Measurements from ENCODE around the gene LRP5. TPM values are rescaled to one million over a fixed set of nuclear protein-coding genes. Genes with fewer than 3 reads are reported as not detected.

The LRP5 gene
- total RNA-seq, 2 experiments from 2014 or later: 10.2 to 10.7 TPM

GRCh38 chr11:68300076-68300830, 12.1 kb upstream of the LRP5 start:
- POLR2A ChIA-PET: no interaction called here
- CTCF ChIA-PET: interaction anchor here (0.7 to 7.8 kb wide), 2 partner anchors 29 to 42 kb away, joined by 3 to 109 read pairs; no protein-coding TSS in a partner anchor

- ChIA-PET POLR2A (no interaction called here), CTCF (interaction anchor here (7.8 kb wide), 1 partner anchor 44 kb away, joined by 109 read pairs; no protein-coding TSS in a partner anchor)
These were observed 10.1 kb upstream of the LRP5 start for GRCh38 chr11:68302256-68302655.

GRCh38 chr11:68302670-68303069, 9.7 kb upstream of the LRP5 start:
- ChIA-PET CTCF (interaction anchor here (7.8 kb wide), 1 partner anchor 44 kb away, joined by 109 read pairs; no protein-coding TSS in a partner anchor), POLR2A (no interaction called here)

- ChIA-PET CTCF (no interaction called here), POLR2A (no interaction called here)
These were observed 9.3 kb upstream of the LRP5 start for GRCh38 chr11:68303083-68303482.

- ChIA-PET POLR2A (no interaction called here), CTCF (no interaction called here)
These were observed 8.2 kb upstream of the LRP5 start for GRCh38 chr11:68303982-68304780.

GRCh38 chr11:68306636-68307035, 5.8 kb upstream of the LRP5 start:
- ChIA-PET POLR2A (no interaction called here), CTCF (interaction anchor here (0.5 to 1.2 kb wide), 3 partner anchors 49 to 136 kb away, joined by 3 to 4 read pairs (median 3); no protein-coding TSS in a partner anchor)

GRCh38 chr11:68308068-68308467, 4.3 kb upstream of the LRP5 start:
- POLR2A ChIA-PET: interaction anchor here (0.6 kb wide), 1 partner anchor 459 kb away, joined by 4 read pairs; no protein-coding TSS in a partner anchor
- CTCF ChIA-PET: no interaction called here

GRCh38 chr11:68309621-68310185, 2.7 kb upstream of the LRP5 start:
- ChIA-PET POLR2A (no interaction called here), CTCF (interaction anchor here (2.4 kb wide), 1 partner anchor 12 kb away, joined by 8 read pairs; no protein-coding TSS in a partner anchor)

- CTCF ChIA-PET: interaction anchor here (1.1 to 2.4 kb wide), 2 partner anchors 14 to 72 kb away, joined by 4 to 8 read pairs; no protein-coding TSS in a partner anchor
- POLR2A ChIA-PET: no interaction called here
These were observed 953 bp upstream of the LRP5 start for GRCh38 chr11:68311160-68312116.

- ChIA-PET CTCF (no interaction called here), POLR2A (no interaction called here)
These were observed 586 bp downstream of the LRP5 start for GRCh38 chr11:68312780-68313573.

GRCh38 chr11:68313574-68314202, 1.3 kb downstream of the LRP5 start:
- CTCF ChIA-PET: interaction anchor here (0.6 kb wide), 1 partner anchor 139 kb away, joined by 3 read pairs; no protein-coding TSS in a partner anchor
- POLR2A ChIA-PET: no interaction called here

GRCh38 chr11:68314203-68315170, 2.1 kb downstream of the LRP5 start:
- ChIA-PET CTCF (interaction anchor here (0.6 kb wide), 1 partner anchor 138 kb away, joined by 3 read pairs; no protein-coding TSS in a partner anchor), POLR2A (no interaction called here)

GRCh38 chr11:68315171-68315920, 3.0 kb downstream of the LRP5 start:
- POLR2A ChIA-PET: no interaction called here
- CTCF ChIA-PET: no interaction called here

- CTCF ChIA-PET: no interaction called here
These were observed 4.9 kb downstream of the LRP5 start for GRCh38 chr11:68317147-68317785.

GRCh38 chr11:68321293-68322051, 9.1 kb downstream of the LRP5 start:
- CTCF ChIA-PET: no interaction called here

More at GRCh38 chr11:68317147-68317785, 4.9 kb downstream of the LRP5 start:
- POLR2A ChIA-PET: no interaction called here

More at GRCh38 chr11:68321293-68322051, 9.1 kb downstream of the LRP5 start:
- POLR2A ChIA-PET: no interaction called here

Measured in activated CD8-positive, alpha-beta memory T cell treated with anti-CD3 and anti-CD28 coated beads for 36 hours (primary cell).